CD8-positive, alpha-beta memory T cell (primary cell): Measurements from ENCODE around the gene DMWD. TPM values are rescaled to one million over a fixed set of nuclear protein-coding genes. Genes with fewer than 3 reads are reported as not detected.

ENCODE experiments used
- CTCF ChIA-PET: fragments of 350-600 bp; sonication (Branson Sonifier 250); formaldehyde crosslinking; loops from one replicate; lab custom pipeline; 2021; ENCODE audit warnings: antibody characterized with exemption; lab: Charles Lee
- POLR2A ChIA-PET: fragments of 350-600 bp; sonication (Branson Sonifier 250); formaldehyde crosslinking; loops from one replicate; lab custom pipeline; 2021; ENCODE audit warnings: antibody characterized with exemption; lab: Charles Lee
- DNase-seq, 5 donors: peaks; one replicate each; pipeline versions ENCODE4 v3.0.0 to v3.0.0-alpha.2; 2020 to 2022; ENCODE audit warnings: mixed read lengths in 1 of 5
- H3K27ac ChIP-seq: one replicate; pipeline ENCODE4 v1.7.0; 2013; ENCODE audit warnings: low read depth, mild to moderate bottlenecking, low read length, moderate library complexity
- H3K27me3 ChIP-seq: 2 replicates; pipeline ENCODE4 v1.7.0; 2013; ENCODE audit warnings: low read length, mild to moderate bottlenecking; ENCODE audit not compliant: insufficient read depth, poor library complexity, severe bottlenecking
- H3K36me3 ChIP-seq: 2 replicates; pipeline ENCODE4 v1.7.0; 2013; ENCODE audit warnings: mild to moderate bottlenecking, low read length, moderate library complexity; ENCODE audit not compliant: insufficient read depth
- H3K4me1 ChIP-seq: 2 replicates; pipeline ENCODE4 v1.7.0; 2013; ENCODE audit warnings: mild to moderate bottlenecking, low read length, moderate library complexity; ENCODE audit not compliant: insufficient read depth
- H3K4me3 ChIP-seq: 2 replicates; pipeline ENCODE4 v1.7.0; 2013; ENCODE audit warnings: mild to moderate bottlenecking, low read length
- H3K9me3 ChIP-seq: 2 replicates; pipeline ENCODE4 v1.7.0; 2013; ENCODE audit warnings: mild to moderate bottlenecking, low read length
- H3K27ac Mint-ChIP-seq, 8 donors: one replicate each; pipeline ENCODE4 v1.8.0; 2020 to 2021; ENCODE audit warnings: mixed read lengths in 8 of 8, mild to moderate bottlenecking in 6 of 8, inconsistent platforms in 3 of 8, moderate library complexity in 3 of 8
- H3K27me3 Mint-ChIP-seq, 2 donors: one replicate each; pipeline ENCODE4 v1.8.0; 2020 to 2021; ENCODE audit warnings: mixed read lengths in 2 of 2, mild to moderate bottlenecking in 1 of 2, moderate library complexity in 1 of 2
- H3K36me3 Mint-ChIP-seq, 3 donors: one replicate each; pipeline ENCODE4 v1.8.0; 2020 to 2021; ENCODE audit warnings: mixed read lengths in 3 of 3, inconsistent platforms in 1 of 3, mild to moderate bottlenecking in 1 of 3
- H3K4me1 Mint-ChIP-seq, 3 donors: one replicate each; pipeline ENCODE4 v1.8.0; 2020 to 2021; ENCODE audit warnings: mixed read lengths in 3 of 3, inconsistent platforms in 1 of 3, mild to moderate bottlenecking in 1 of 3
- H3K4me3 Mint-ChIP-seq, 7 donors: one replicate each; pipeline ENCODE4 v1.8.0; 2020 to 2021; ENCODE audit warnings: mixed read lengths in 7 of 7, mild to moderate bottlenecking in 6 of 7, moderate library complexity in 4 of 7, inconsistent platforms in 2 of 7
- H3K9me3 Mint-ChIP-seq, 5 donors: one replicate each; pipeline ENCODE4 v1.8.0; 2020 to 2022; ENCODE audit warnings: mixed read lengths in 5 of 5, mild to moderate bottlenecking in 3 of 5, moderate library complexity in 2 of 5, inconsistent platforms in 1 of 5
- polyA plus RNA-seq: library from polyadenylated mRNA; unstranded; fragments of 300-500 nt; fragmentation: Illumina TruSeq; gene quantifications from one replicate; pipeline ENCODE4 v1.2.3, GENCODE V29; 2021
- total RNA-seq, 2 experiments: library from RNA; stranded (reverse); gene quantifications; one replicate each; pipeline ENCODE4 v1.2.3, GENCODE V29; 2021

The DMWD gene
- total and polyA plus RNA-seq, 3 experiments from 2014 or later = 25.6 to 62.9 (median 57.6) TPM

GRCh38 chr19:45821103-45821521, 28.5 kb upstream of the DMWD start:
- Mint-ChIP-seq H3K4me3 (no peak overlapping the region), H3K4me1 (peaks cover 3 to 5% (median 3%) of the 10 kb centered on the region in 3 donors), H3K27me3 (no peaks in the 10 kb centered on the region), H3K27ac (no peak overlapping the region), H3K9me3 (no peaks in the 10 kb centered on the region), H3K36me3 (peaks cover 3 to 53% (median 7%) of the 10 kb centered on the region in 3 donors)
- peaks cover 5% of the 10 kb centered on the region for H3K36me3 ChIP-seq
- no peaks in the 10 kb centered on the region for H3K9me3 ChIP-seq
- ChIA-PET POLR2A (no interaction called here), CTCF (no interaction called here)
- no peak overlapping the region for H3K27ac ChIP-seq
- H3K27me3 ChIP-seq = no peaks in the 10 kb centered on the region
- H3K4me1 ChIP-seq = peaks cover 4% of the 10 kb centered on the region
- no peak for DNase-seq
- no peak overlapping the region for H3K4me3 ChIP-seq

GRCh38 chr19:45820413-45821102, 27.9 kb upstream of the DMWD start:
- Histone ChIP-seq H3K9me3 (no peaks in the 10 kb centered on the region), H3K27ac (no peak overlapping the region), H3K4me1 (peaks cover 4% of the 10 kb centered on the region), H3K4me3 (no peak overlapping the region), H3K27me3 (no peaks in the 10 kb centered on the region), H3K36me3 (peaks cover 4% of the 10 kb centered on the region)
- H3K9me3 Mint-ChIP-seq = no peaks in the 10 kb centered on the region
- ChIA-PET POLR2A (no interaction called here), CTCF (no interaction called here)
- H3K4me1 Mint-ChIP-seq = peaks cover 3 to 5% (median 3%) of the 10 kb centered on the region in 3 donors
- H3K4me3 Mint-ChIP-seq = no peak overlapping the region
- peaks cover 3 to 47% (median 7%) of the 10 kb centered on the region in 3 donors for H3K36me3 Mint-ChIP-seq
- H3K27ac Mint-ChIP-seq = peak overlapping the region in 1 of 8 donors; percentile 33
- no peaks in the 10 kb centered on the region for H3K27me3 Mint-ChIP-seq
- DNase-seq = no peak

GRCh38 chr19:45819769-45820168, 27.1 kb upstream of the DMWD start:
- Mint-ChIP-seq H3K9me3 (no peaks in the 10 kb centered on the region), H3K27ac (peak overlapping the region in 2 of 8 donors; percentile 33 to 92), H3K4me3 (peak overlapping the region in 1 of 7 donors; percentile 44), H3K4me1 (peaks cover 3 to 5% (median 3%) of the 10 kb centered on the region in 3 donors), H3K36me3 (peaks cover 3 to 42% (median 7%) of the 10 kb centered on the region in 3 donors), H3K27me3 (no peaks in the 10 kb centered on the region)
- no peak overlapping the region for H3K27ac ChIP-seq
- ChIA-PET CTCF (no interaction called here), POLR2A (no interaction called here)
- H3K36me3 ChIP-seq = no peaks in the 10 kb centered on the region
- peaks cover 4% of the 10 kb centered on the region for H3K4me1 ChIP-seq
- DNase-seq = peak in 1 of 5 donors; percentile 35
- no peak overlapping the region for H3K4me3 ChIP-seq
- H3K27me3 ChIP-seq = no peaks in the 10 kb centered on the region
- no peaks in the 10 kb centered on the region for H3K9me3 ChIP-seq

DNA sequence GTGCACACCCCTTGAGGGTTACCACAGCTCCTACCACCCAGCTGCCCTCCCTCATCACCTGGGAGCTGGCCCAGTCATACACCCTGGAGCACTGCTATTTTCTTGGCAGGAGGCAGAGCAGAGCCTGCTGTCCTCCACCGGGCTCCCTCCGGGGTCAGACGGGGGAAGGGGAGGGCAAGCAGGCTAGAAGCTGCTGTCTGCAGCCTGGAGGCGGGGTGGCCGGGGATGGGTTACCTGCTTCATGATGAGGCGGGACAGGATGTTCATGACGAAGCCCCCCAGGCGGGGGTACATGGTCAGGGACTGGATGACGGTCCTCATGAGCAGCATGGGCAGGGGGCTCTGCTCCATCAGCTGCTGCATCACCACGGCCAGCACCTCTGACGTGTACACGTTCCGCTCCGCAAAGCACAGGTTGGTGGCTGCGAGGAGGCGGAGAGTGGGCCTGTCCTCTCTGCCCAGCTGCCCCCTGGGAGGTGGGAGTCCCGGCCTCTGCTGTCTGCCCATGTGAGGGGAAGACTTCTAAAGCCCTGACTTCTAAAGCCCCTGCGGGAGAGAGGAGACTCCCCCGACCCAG, 25.2 kb upstream of the DMWD start:
- Histone ChIP-seq H3K27me3 (no peaks in the 10 kb centered on the region), H3K4me3 (no peak overlapping the region), H3K4me1 (peaks cover 4% of the 10 kb centered on the region), H3K27ac (peak overlapping the region; percentile 24), H3K36me3 (no peaks in the 10 kb centered on the region), H3K9me3 (no peaks in the 10 kb centered on the region)
- ChIA-PET POLR2A (no interaction called here), CTCF (interaction anchor here (0.7 to 2.0 kb wide), 11 partner anchors 12 to 447 kb away, joined by 3 to 19 read pairs (median 4); partner anchors contain the start of gene SIX5)
- peak in 1 of 5 donors; percentile 51 for DNase-seq
- H3K27me3 Mint-ChIP-seq = peaks cover 0 to 2% of the 10 kb centered on the region in 2 donors
- no peak overlapping the region for H3K4me3 Mint-ChIP-seq
- H3K9me3 Mint-ChIP-seq = no peaks in the 10 kb centered on the region
- H3K4me1 Mint-ChIP-seq = peaks cover 3 to 5% (median 3%) of the 10 kb centered on the region in 3 donors
- H3K27ac Mint-ChIP-seq = peak overlapping the region in 1 of 8 donors; percentile 81
- H3K36me3 Mint-ChIP-seq = peaks cover 0 to 25% (median 2%) of the 10 kb centered on the region in 3 donors

GRCh38 chr19:45817010-45817724, 24.5 kb upstream of the DMWD start:
- Histone ChIP-seq H3K27ac (peak overlapping the region; percentile 24), H3K36me3 (no peaks in the 10 kb centered on the region), H3K27me3 (no peaks in the 10 kb centered on the region), H3K9me3 (no peaks in the 10 kb centered on the region), H3K4me3 (no peak overlapping the region), H3K4me1 (peaks cover 4% of the 10 kb centered on the region)
- POLR2A ChIA-PET = no interaction called here
- Mint-ChIP-seq H3K27ac (peak overlapping the region in 6 of 8 donors; percentile 21 to 81 (median 44)), H3K9me3 (no peaks in the 10 kb centered on the region), H3K4me3 (peak overlapping the region in 2 of 7 donors; percentile 3 to 12), H3K36me3 (peaks cover 0 to 22% (median 2%) of the 10 kb centered on the region in 3 donors), H3K4me1 (peaks cover 3 to 5% (median 3%) of the 10 kb centered on the region in 3 donors), H3K27me3 (peaks cover 0 to 2% of the 10 kb centered on the region in 2 donors)
- CTCF ChIA-PET = interaction anchor here (0.6 to 2.0 kb wide), 22 partner anchors 9 to 447 kb away, joined by 3 to 19 read pairs (median 4); partner anchors contain the start of genes DMWD, FBXO46 and SIX5
- peak; percentile 89 to 96 (median 92) for DNase-seq

- H3K27ac ChIP-seq = no peak overlapping the region
- H3K4me1 ChIP-seq = peaks cover 4% of the 10 kb centered on the region
- peaks cover 3 to 5% (median 3%) of the 10 kb centered on the region in 3 donors for H3K4me1 Mint-ChIP-seq
- H3K27me3 ChIP-seq = no peaks in the 10 kb centered on the region
- no peaks in the 10 kb centered on the region for H3K36me3 ChIP-seq
- H3K27ac Mint-ChIP-seq = peak overlapping the region in 1 of 8 donors; percentile 29
- H3K9me3 ChIP-seq = no peaks in the 10 kb centered on the region
- no peak for DNase-seq
- H3K27me3 Mint-ChIP-seq = peaks cover 0 to 2% of the 10 kb centered on the region in 2 donors
- no peak overlapping the region for H3K4me3 ChIP-seq
- H3K36me3 Mint-ChIP-seq = peaks cover 0 to 18% (median 2%) of the 10 kb centered on the region in 3 donors
- ChIA-PET CTCF (interaction anchor here (0.6 to 2.0 kb wide), 18 partner anchors 8 to 212 kb away, joined by 3 to 19 read pairs (median 4); partner anchors contain the start of genes DMWD, FBXO46 and SIX5), POLR2A (no interaction called here)
- H3K9me3 Mint-ChIP-seq = no peaks in the 10 kb centered on the region
- H3K4me3 Mint-ChIP-seq = no peak overlapping the region
Observed at GRCh38 chr19:45816236-45817009, 23.8 kb upstream of the DMWD start.

DNA sequence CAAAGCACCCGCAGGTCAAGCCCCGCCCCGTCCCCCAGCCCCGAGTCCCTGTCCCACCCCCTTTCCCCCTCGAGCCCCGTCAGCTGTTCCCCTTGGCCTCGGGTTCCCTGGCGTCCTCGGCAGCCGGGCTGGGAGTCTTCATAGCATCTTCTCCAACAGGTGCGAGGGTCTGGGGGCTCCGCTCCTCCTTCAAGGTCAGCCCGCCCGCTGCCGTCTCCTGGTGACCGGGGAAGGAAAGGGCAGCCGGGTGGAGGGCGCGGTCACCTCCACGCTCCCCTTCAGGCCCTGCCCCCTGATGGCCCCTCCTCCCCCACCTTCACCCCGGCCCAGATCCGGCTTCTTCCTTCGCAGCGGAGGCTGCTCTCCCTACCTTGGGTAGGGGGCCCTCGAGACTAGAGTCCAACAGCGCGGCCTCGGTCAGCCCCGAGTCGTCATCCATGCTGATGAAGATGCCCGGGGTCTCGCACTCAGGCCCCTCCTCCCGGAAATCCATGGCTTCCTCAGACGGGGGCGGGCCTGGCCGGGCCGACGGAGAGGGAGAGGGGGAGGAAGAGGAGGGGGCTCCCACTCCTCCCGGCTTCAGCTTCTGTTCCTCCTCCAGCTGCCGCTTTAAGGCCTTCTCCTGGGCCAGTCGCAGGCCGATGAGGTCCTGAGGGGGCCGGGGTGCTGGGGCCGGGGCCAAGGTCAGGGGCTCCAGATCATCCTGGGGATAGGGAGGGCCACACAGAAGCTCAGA, 23.0 kb upstream of the DMWD start:
- peak overlapping the region in 1 of 7 donors; percentile 19 for H3K4me3 Mint-ChIP-seq
- H3K9me3 Mint-ChIP-seq = no peaks in the 10 kb centered on the region
- H3K27ac ChIP-seq = no peak overlapping the region
- H3K4me1 Mint-ChIP-seq = peaks cover 3 to 5% (median 3%) of the 10 kb centered on the region in 3 donors
- no peaks in the 10 kb centered on the region for H3K27me3 ChIP-seq
- no peak overlapping the region for H3K4me3 ChIP-seq
- POLR2A ChIA-PET = no interaction called here
- H3K36me3 ChIP-seq = no peaks in the 10 kb centered on the region
- peaks cover 4% of the 10 kb centered on the region for H3K4me1 ChIP-seq
- no peak for DNase-seq
- peaks cover 0 to 5% of the 10 kb centered on the region in 2 donors for H3K27me3 Mint-ChIP-seq
- no peak overlapping the region for H3K27ac Mint-ChIP-seq
- H3K36me3 Mint-ChIP-seq = peaks cover 0 to 13% (median 2%) of the 10 kb centered on the region in 3 donors
- H3K9me3 ChIP-seq = no peaks in the 10 kb centered on the region
- CTCF ChIA-PET = interaction anchor here (1.2 to 1.5 kb wide), 2 partner anchors 17 to 213 kb away, joined by 3 to 11 read pairs; no protein-coding TSS in a partner anchor
